NT2/D1 (cell line): ENCODE measurements around the gene SYPL1.

ENCODE experiments used
- SUZ12 ChIP-seq: IDR thresholded peaks from 2 replicates; pipeline ENCODE4 v1.6.1; 2011; ENCODE audit not compliant: insufficient read length, insufficient read depth; ENCODE audit errors: extremely low read depth
- YY1 ChIP-seq: IDR thresholded peaks from 2 replicates; pipeline ENCODE4 v1.6.1; 2011; ENCODE audit not compliant: insufficient read length, insufficient read depth

GRCh38 chr7:106063692-106064091, 48.4 kb downstream of the SYPL1 start:
- TF ChIP-seq YY1 (no peak), SUZ12 (no peak)
